ENCODE data around the gene ARPC5L.
A peak's percentile ranks its signal among the peaks of the same experiment; 100 is the strongest.
"Not testable (repeated sequence)": the region's sequence is repeated elsewhere in the genome, so short reads cannot be mapped to it uniquely, and the experiment has no call there.

The ARPC5L gene

DNA sequence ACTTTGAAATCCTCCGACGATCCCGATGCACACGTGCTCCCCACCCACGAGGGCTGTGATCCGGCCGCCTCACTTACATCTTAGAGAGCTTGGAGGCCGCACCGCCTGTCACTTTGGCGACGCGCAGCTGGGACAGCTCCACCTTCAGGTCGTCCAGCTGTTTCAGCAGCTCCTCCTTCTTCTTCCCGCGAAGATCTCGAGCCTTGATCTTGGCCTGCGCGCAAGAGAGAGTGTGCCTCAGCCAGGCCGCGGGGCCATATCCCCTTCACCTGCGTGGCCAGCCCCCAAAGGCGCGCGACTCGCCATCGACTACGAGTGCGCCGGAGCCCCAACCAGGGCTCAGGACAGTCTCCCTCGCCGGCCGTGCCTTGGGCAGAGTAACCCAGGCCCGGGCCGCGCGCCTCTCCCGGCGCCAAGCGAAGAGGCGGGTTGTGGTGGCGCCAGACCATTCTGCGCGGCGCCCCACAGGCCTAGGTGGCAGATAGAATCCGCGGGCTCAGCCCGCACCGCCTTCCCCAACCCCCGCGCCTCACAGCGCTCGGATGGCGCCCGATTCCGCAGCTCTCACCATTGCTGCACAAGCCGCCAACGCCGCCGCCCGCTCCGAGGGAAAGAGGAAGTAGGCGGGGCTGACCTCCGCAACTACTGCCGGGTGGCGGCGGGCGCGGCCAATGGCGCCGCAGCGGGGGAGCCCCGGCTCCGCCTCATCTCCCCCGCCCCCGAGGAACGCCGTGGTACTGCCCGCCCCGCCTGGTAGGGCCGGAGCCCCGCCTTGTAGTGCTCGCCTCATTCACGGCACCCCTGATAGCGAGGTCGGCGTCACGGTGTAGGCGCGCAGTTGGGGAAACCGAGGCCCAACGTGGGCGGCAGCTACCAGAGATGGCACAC is at the start of gene ARPC5L, which contains the start of gene RPL35:
Gene ARPC5L (plus strand): TSS at position 789 of the 888 bp plus-strand sequence. CDS start 7,161 bp downstream, outside the sequence.
Gene RPL35 (minus strand): TSS at position 616 of the 888 bp plus-strand sequence. CDS start 45 bp downstream, at position 571.
- DNase-seq (ENCODE audit: low read depth in 3 of 3) = peak; percentile 92 to 95 (median 95)

DNA sequence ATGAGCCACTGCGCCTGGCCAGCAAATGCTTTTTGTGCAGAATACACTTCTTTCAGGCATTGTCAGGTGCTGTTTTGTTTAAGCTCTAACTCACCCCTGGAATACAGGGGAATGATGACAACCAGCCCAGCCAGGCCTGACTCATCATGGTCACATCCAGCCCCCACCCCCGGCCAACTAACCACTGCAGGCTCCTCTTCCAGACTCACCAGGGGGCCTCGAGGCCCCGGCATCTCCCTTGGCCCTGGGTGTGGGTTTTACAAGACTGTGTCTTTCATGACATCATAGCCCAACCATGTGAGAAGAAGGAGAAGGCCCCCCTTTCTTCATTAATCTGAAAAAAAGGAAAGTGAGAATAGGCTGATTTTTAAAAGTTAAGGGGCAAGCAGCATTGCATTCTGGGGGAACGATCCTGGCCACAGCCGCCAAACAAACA is 49.5 kb upstream of the ARPC5L start:
- no peak for DNase-seq (ENCODE audit: low read depth in 3 of 3)

DNA sequence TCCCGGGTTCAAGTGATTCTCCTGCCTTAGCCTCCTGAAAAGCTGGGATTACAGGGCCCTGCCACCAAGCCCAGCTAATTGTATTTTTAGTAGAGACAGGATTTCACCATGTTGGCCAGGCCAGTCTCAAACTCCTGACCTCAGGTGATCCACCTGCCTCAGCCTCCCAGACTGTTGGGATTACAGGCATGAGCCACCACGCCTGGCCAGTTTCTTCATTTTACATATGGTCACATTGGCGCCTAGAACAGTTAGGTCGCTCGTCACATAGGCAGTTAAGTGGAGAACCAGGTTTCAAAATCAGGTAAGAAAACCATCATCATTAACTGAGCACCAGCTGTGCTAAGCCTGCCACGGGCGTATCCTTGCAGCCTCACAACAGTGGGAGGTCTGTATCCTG is 48.9 kb upstream of the ARPC5L start:
- DNase-seq (ENCODE audit: low read depth in 3 of 3) = no peak

DNA sequence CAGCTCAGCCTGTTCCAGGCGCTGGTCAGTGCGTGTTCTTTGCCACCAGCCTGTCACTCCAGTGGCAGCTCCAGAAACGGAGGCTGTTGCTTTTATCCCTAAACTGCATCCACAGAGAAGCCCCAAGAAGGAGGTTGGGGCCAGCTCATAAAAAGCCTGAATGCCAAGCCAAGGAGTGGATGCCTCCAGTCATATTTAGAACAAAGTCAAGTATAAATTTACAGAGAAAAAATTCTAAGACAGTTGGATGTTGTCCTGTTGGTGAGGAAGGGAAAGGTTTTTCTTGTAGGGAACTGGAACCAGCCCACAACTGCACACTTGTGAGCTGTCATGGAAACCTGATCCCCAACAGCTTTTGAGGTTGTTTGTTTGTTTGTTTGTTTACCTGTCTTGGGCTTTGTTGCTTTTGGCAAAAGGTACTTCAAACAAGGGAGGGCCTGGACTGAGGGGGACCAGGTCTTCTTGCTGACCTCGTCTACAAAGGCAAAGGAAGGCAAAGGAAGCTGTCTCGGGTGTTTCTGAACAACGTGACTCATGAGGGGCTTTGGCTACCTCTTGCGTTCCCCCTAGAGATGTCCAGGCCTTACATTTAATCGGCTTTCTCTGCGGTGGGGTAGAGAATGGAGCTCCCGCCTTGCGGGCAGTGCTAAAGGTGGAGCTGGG is 48.3 kb upstream of the ARPC5L start:
- DNase-seq (ENCODE audit: low read depth in 3 of 3) = no peak

DNA sequence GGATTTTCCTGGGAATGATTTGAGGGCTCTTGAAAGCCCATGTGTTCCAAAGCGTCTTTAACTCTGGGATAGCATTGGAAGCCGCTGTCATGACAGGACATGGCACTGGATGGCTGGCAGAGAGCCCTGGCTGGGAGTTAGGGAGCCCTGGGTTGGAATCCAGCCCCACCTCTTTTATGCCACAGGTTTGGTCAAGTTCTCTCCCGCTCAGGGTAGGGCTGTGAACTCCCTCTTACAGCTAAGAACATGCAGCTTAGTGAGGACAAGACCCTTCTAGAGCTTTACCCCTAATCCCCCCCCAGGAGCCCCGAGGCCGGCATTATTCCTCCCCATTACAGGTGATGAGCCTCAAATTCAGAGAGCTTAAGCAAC is 47.8 kb upstream of the ARPC5L start:
- no peak for DNase-seq (ENCODE audit: low read depth in 3 of 3)

DNA sequence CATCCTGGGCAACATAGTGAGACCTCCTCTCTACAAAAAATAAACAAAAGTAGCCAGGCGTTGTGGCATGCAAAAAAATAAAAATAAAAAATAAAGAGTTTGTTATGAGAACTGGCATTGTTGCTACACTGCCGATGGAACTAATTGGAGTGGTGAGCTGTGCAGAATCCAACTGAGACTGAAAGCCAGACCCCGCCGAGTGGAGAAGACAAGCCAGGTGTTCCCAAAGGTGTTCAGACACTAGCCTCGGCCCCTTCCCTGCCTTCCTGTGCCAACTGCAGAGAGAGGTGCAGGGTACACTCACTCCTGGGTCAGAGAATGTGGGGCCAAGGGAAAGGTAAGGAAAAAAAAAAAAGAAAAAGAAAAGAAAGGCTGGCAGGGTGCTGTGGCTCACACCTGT is 46.3 kb upstream of the ARPC5L start:
- no peak for DNase-seq (ENCODE audit: low read depth in 3 of 3)

DNA sequence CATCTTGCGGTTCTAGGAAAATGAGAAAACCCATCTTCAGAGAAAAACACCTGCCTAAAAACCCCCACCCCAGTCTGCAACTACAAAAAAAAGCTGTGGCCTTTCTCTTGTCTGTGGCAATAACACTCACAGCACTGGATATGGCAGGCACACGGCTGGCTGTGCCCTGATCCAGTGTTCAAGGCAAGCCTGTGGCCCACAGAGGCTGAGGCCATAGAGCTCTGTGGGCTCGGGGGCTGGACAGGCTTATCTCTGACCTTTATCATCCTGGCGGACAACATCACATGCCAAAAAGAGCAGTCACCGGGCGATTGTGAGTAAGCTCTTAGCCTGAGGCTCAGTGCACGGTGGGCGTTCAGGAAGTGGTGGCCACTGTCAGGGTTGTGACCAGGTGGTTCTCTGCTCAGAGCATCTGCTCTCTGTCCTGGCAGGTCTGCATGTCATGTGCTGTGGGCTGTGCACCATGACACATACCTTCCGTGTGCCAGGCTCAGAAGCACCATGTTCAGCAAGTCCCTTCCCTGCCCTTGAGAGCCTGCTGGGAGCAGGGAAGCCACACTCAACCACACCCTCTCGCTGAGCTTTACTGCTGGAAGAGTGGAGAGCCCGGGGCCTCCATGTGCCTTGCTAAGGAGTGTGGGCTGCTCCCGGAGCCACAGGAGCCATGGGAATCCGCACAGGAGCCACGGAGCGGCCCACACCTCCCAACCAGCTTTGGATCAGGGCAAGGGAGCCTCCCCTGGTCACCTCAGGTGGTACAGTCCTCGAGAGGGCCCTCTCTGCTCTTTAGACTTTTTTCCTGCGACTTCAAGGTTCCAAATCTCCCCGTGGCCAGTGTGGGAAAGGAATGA is 43.3 kb upstream of the ARPC5L start:
- no peak for DNase-seq (ENCODE audit: low read depth in 3 of 3)

DNA sequence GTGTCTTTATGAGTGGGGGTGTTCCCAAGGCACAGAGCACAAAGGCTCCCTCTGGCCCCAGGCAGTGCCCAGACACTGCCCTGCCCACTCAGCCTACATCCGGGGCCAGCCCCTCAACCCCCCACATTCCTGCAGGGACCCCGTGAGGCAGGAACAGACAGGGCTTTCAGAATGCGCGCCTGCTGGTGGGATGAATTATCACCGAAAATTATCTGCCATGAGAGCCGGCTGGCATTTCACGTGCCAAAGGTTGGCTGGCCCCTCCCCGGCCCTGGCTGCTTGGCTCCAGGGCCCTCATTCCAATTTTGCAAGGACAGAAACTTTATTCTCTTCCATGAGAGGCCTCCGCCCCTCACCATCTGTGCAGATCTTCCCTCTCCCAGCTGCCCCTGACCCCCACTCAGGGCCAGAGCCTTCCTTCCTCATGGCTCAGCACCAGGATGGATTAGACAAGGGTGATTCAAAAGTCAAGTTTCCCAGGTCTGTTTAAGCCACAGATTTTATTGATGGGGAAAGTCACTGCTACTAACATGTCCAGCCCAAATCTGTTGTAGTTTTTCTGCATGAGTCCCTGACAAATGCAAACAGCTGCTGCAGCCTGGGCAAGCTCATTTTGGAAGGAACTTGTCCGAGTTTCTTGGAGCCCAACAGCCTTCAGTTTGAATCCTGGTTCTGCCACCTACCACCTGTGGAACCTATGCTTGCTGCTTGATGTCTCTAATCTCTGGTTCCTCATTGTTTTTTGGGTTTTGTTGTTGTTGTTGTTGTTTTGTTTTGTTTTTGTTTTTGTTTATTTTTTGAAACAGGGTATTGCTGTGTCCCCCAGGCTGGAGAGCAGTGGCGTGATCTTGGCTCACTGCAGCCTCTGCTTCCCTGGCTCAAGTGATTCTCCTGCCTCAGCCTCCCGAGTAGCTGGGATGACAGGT is 41.0 kb upstream of the ARPC5L start:
- no peak for DNase-seq (ENCODE audit: low read depth in 3 of 3)

DNA sequence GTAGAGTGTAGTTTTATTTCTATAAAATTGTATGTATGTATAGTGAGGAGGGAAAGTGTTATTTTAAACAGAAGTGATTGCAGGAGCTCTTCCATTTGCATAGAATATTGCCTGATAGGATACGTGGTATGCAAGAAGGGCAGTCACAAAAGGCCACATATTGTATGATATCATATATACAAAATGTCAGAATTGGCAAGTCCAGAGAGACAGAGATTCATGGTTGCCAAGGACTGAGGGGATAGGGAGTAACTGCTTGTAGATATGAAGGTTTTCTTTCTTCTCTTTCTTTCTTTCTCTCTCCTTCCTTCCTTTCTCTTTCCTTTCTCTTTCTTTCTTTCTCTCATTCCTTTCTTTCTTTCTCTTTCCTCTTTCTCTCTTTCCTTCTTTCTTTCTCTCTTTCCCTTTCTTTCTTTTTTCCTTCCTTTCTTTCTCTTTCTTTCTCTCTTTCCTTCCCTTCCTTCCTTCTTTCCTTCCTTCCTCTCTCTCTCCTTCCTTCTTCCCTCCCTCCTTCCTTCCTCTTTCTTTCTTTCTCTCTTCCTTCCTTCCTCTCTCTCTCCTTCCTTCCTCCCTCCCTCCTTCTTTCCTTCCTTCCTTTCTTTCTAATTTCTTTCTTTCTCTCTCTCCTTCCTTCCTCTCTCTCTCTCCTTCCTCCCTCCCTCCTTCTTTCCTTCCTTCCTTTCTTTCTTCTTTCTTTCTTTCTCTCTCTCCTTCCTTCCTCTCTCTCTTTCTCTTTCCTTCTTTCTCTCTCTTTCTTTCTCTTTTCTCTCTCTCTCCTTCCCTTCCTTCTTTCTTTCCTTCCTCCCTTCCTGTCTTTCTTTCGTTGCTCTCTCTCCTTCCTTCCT is 33.2 kb upstream of the ARPC5L start:
- DNase-seq (ENCODE audit: low read depth in 3 of 3) = no peak

DNA sequence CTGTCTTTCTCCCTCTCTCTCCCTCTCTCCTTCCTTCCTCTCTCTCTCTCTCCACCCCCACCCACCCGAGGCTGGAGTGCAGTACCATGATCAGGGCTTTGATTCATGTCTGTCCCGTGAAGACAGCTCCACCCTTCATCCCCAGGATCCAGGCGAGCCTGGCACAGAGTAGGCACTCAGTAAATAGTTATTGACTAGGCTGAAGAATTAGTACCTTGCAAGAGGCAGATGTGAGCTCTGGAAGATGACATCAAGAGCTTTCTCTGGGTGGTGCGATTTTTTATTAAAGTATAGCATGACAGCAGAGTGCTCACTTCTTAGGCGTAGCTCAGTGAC is 32.6 kb upstream of the ARPC5L start:
- no peak for DNase-seq (ENCODE audit: low read depth in 3 of 3)

DNA sequence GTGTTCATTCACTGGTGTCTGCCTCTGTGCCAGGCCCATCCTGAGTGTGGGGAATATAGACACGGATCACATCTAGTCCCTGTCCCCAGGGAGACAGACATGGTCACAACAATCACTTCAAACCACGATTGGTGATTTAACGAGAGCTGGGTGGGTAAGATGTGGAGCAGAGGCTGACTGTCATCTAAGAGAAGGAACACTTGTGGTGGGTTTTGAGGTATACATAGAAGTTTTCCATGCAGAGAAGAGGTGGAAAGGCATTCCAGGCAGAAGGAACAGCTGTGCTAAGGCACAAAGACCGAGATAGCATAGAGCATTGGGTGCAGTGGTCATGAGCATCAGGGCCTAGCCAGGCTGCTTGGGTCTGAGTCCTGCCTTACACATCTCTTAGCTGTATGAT is 31.3 kb upstream of the ARPC5L start:
- DNase-seq (ENCODE audit: low read depth in 3 of 3) = no peak

DNA sequence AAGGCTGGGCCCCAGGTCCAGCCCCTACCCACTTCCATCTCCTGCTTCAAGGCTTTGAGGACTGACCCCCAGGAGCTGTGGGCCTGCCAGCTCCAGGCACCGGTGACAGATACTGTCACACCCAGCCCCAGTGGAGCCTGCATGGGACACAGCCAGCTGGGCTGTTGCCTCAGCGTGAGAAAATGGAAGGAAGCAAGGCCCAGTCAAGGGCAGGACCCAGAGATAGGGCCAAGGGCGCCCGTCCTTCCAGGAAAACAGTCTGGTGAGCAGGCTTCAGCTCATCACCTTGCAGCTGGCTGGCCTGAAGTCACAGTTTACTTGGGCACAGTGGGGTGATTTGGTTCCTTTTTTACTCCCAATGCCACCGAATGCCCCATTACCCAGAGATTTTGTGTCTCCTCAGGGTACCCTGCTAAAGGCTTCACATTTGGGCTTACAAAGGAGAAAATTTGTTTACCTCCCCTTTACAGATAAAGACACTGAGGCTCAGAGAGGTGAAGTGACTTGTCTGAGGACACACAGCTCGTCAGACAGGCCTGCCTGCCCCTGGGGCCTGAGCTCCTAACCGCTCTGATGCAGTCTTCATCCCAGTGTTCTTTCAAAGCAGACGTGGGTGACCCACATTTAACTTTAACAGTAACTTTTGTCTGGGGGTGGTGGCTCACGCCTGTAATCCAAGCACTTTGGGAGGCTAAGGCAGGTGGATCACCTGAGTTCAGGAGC is 30.1 kb upstream of the ARPC5L start:
- DNase-seq (ENCODE audit: low read depth in 3 of 3) = no peak

DNA sequence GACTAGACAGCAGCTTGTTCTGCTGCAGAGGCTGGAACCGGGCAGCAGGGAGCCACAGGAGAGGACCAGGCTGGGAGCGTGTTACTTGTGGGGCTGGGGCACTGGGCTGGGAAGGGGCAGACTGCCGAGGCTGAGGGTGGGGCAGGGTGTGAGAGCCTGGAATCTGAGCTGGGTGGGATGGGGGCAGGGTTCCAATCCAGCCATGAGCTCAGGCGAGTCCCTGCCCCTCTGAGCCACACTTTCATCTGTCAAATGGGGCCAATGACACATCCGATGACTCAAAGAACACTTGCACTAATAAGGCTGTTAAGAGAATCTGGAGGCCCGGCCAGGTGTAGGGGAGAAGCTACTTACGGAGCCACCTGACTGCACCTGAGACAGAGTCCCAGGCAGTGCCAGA is 27.3 kb upstream of the ARPC5L start:
- no peak for DNase-seq (ENCODE audit: low read depth in 3 of 3)

DNA sequence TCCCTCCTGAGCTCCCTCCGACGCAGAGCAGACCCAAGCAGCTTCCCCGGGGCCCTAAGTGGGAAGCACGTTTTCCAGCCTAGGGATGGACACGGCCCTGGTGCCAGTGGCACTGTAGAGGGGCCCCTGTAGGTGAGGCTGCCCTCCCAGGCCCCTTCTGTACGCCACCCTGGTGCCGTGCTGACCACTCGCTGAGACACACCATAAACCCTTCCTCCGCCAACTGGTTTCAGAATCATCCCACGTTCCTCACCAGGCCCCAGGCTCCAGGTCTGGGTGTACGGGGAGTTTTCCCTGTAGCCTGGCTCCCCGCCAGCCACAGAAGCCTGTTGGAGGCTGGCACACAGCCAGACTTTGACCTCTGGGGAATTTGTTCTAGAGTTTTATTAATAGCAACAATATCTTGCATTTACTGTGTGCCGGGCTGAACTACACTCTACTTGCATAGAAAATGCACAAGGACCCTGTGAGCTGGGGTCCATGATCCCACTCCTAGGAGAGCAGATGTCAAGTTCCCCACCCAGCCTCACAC is 26.8 kb upstream of the ARPC5L start:
- DNase-seq (ENCODE audit: low read depth in 3 of 3) = no peak

DNA sequence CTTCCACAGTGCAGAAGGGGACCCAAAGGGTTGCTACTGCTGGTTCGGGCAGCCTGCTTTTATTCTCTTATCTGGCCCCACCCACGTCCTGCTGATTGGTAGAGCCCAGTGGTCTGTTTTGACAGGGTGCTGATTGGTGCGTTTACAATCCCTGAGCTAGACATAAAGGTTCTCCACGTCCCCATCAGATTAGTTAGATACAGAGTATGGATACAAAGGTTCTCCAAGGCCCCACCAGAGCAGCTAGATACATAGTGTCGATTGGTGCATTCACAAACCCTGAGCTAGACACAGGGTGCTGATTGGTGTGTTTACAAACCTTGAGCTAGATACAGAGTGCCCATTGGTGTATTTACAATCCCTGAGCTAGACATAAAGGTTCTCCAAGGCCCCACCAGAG is 23.8 kb upstream of the ARPC5L start:
- DNase-seq (ENCODE audit: low read depth in 3 of 3) = not testable (repeated sequence)

DNA sequence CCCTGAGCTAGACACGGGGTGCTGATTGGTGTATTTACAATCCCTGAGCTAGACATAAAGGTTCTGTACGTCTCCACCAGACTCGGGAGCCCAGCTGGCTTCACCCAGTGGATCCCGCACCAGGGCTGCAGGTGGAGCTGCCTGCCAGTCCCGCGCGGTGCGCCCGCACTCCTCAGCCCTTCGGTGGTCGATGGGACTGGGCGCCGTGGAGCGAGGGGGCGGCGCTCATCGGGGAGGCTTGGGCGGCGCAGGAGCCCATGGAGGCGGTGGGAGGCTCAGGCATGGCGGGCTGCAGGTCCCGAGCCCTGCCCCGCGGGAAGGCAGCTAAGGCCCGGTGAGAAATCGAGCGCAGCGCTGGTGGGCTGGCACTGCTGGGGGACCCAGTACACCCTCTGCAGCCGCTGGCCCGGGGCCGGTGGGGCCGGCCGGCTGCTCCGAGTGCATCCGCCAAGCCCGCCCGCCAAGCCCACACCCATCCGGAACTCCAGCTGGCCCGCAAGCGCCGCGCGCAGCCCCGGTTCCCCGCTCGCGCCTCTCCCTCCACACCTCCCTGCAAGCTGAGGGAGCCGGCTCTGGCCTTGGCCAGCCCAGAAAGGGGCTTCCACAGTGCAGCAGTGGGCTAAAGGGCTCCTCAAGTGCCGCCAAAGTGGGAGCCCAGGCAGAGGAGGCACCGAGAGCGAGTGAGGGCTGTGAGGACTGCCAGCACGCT is 23.2 kb upstream of the ARPC5L start:
- not testable (repeated sequence) for DNase-seq (ENCODE audit: low read depth in 3 of 3)

DNA sequence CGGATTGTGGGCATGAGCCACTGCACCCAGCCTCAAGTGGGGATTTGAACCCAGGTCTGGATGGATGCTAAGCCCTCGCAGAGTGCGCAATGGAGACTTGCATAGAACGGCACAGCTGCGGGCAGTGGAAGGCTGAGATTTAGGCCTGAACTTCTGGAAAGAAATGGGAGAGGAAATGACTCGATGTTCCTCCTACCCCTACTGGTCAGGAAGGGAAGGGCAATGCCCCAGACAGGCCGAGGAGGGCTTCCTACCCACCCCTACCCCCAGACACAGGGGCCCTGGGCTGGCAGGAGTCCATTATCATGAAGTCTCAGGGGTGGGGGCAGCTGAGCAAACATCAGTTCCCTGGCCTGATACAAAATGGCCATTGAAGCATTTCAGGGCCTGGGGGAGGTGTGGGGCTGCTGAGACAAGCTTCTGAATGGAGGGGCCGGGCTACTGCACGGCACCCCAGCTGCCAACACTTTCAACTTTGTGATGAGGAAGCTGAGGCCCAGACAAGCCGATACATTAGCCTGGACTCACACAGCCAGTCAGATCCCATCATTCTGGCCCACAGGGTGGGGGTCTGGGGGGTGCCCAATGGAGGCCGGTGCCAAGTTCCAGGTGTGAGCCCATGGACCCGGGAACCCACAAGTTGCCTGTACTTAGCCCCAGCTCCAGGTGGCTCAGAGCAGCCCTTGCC is 22.2 kb upstream of the ARPC5L start:
- DNase-seq (ENCODE audit: low read depth in 3 of 3) = no peak

DNA sequence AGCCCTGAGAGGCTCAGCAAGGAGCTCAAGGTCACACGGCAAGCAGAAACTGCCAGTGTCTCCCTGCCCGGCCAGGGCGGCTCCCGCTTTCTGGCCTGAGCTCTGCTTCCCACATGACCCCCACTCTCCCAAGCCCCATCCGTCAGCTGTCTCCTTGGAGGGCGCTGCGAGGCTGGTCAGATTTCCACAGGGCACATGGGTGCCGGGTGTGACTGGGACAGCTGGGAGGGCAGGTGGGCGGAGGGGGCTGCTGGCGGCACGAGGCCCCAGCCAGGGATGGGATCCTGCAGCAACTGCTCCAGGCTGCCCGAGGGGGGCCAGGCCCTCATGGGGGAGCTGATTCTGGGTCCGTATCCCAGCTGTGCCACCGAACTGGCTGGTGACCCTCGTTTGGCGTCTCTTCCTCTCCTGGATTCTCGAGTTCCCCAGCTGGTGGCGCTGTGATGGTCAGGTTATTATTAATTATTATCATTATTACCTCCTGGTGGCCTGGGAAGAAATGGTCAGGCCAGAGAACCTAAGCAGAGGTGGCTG is 21.6 kb upstream of the ARPC5L start:
- no peak for DNase-seq (ENCODE audit: low read depth in 3 of 3)

Measured in stimulated activated CD4-positive, alpha-beta T cell treated with anti-CD3 and anti-CD28 coated beads, TNF-alpha, amount 100 ng/mL, for 24 hours (primary cell).